ENCODE data around the gene FGFR3.

FGFR3 gene

GRCh38 chr4:1792832-1793495 lies at the start of gene FGFR3:
Gene FGFR3 (plus strand): TSS chr4:1793293. CDS start chr4:1793935, 642 bp downstream.
- no peak for TF ChIP-seq CTCF (IDR thresholded peaks at IDR 0.05; ENCODE audit: extremely low read depth, insufficient read depth, missing control alignments)
- in situ Hi-C loops (cut with MboI; ENCODE audit: low pct_unique_long_range_greater_than_20kb, low sequenced_read_pairs, unreplicated experiment), result no loop called here
- DNase-seq (ENCODE audit: low spot score), result peak; percentile 97

GRCh38 chr4:1743551-1743950 lies 49.5 kb upstream of the FGFR3 start:
- DNase-seq (ENCODE audit: low spot score), result no peak
- in situ Hi-C loops (cut with MboI; ENCODE audit: low pct_unique_long_range_greater_than_20kb, low sequenced_read_pairs, unreplicated experiment), result loop anchor here (5.0 to 25.0 kb wide), 2 partner anchors 69 to 444 kb away; no protein-coding TSS in a partner anchor
- no peak for TF ChIP-seq CTCF (IDR thresholded peaks at IDR 0.05; ENCODE audit: extremely low read depth, insufficient read depth, missing control alignments)

GRCh38 chr4:1743975-1744374 lies 49.1 kb upstream of the FGFR3 start:
- in situ Hi-C loops (cut with MboI; ENCODE audit: low pct_unique_long_range_greater_than_20kb, low sequenced_read_pairs, unreplicated experiment), result loop anchor here (5.0 to 25.0 kb wide), 2 partner anchors 68 to 443 kb away; no protein-coding TSS in a partner anchor
- TF ChIP-seq CTCF (IDR thresholded peaks at IDR 0.05; ENCODE audit: extremely low read depth, insufficient read depth, missing control alignments), result no peak
- DNase-seq (ENCODE audit: low spot score), result no peak

- in situ Hi-C loops (cut with MboI; ENCODE audit: low pct_unique_long_range_greater_than_20kb, low sequenced_read_pairs, unreplicated experiment), result loop anchor here (5.0 to 25.0 kb wide), 2 partner anchors 68 to 443 kb away; no protein-coding TSS in a partner anchor
- no peak for TF ChIP-seq CTCF (IDR thresholded peaks at IDR 0.05; ENCODE audit: extremely low read depth, insufficient read depth, missing control alignments)
- DNase-seq (ENCODE audit: low spot score), result no peak
These were observed 48.5 kb upstream of the FGFR3 start for GRCh38 chr4:1744552-1744951.

- DNase-seq (ENCODE audit: low spot score), result no peak
- TF ChIP-seq CTCF (IDR thresholded peaks at IDR 0.05; ENCODE audit: extremely low read depth, insufficient read depth, missing control alignments), result no peak
- in situ Hi-C loops (cut with MboI; ENCODE audit: low pct_unique_long_range_greater_than_20kb, low sequenced_read_pairs, unreplicated experiment), result loop anchor here (25.0 kb wide), 1 partner anchor 442 kb away; no protein-coding TSS in a partner anchor
These were observed 47.9 kb upstream of the FGFR3 start for GRCh38 chr4:1745165-1745564.

- DNase-seq (ENCODE audit: low spot score), result no peak
- in situ Hi-C loops (cut with MboI; ENCODE audit: low pct_unique_long_range_greater_than_20kb, low sequenced_read_pairs, unreplicated experiment), result loop anchor here (25.0 kb wide), 1 partner anchor 442 kb away; no protein-coding TSS in a partner anchor
- no peak for TF ChIP-seq CTCF (IDR thresholded peaks at IDR 0.05; ENCODE audit: extremely low read depth, insufficient read depth, missing control alignments)
These were observed 47.4 kb upstream of the FGFR3 start for GRCh38 chr4:1745697-1746096.

Measured in GM13977 (cell line).